Upper lobe of right lung (tissue), 1 donor: ENCODE measurements around the gene UBE2QL1. TPM values are rescaled to one million over a fixed set of nuclear protein-coding genes. Genes with fewer than 3 reads are reported as not detected.

Experiments used
- ATAC-seq: fragments of 200-7000 bp; cut with Tn5 transposase; one replicate; pipeline ENCODE4 v1.9.1; 2020; ENCODE audit warnings: mild to moderate bottlenecking, moderate library complexity
- DNase-seq: peaks from one replicate; pipeline ENCODE4 v3.0.0-alpha.2; 2020
- H3K27ac ChIP-seq: fragments of 200-600 bp; one replicate; pipeline ENCODE4 v1.8.0; 2022
- H3K27me3 ChIP-seq: fragments of 200-600 bp; one replicate; pipeline ENCODE4 v1.8.0; 2022; ENCODE audit warnings: mild to moderate bottlenecking
- H3K36me3 ChIP-seq: fragments of 200-600 bp; one replicate; pipeline ENCODE4 v1.8.0; 2022
- H3K4me1 ChIP-seq: fragments of 200-600 bp; one replicate; pipeline ENCODE4 v1.8.0; 2022
- H3K4me3 ChIP-seq: fragments of 200-600 bp; one replicate; pipeline ENCODE4 v1.8.0; 2022; ENCODE audit warnings: mild to moderate bottlenecking
- H3K9me3 ChIP-seq: fragments of 200-600 bp; one replicate; pipeline ENCODE4 v1.8.0; 2022
- CTCF ChIP-seq: fragments of 200-600 bp; IDR thresholded peaks from one replicate; pipeline ENCODE4 v1.8.0; 2022; ENCODE audit warnings: antibody characterized with exemption
- intact Hi-C: fragments of 100-400 bp; cut with DNase I; formaldehyde crosslinking; loops from one replicate; pipeline ENCODE4 v1.11.0; 2022
- total RNA-seq: library from RNA; stranded (reverse); fragmentation: NEBNext Ultra II Directional; extraction: Animal tissue kit (Norgen Biotek cat#: 25700); gene quantifications from one replicate; pipeline ENCODE4 v1.2.1, GENCODE V29; 2021
- donor health status: DM: no; HTN: yes; CAD: no; lungs with severe emphysema.

Gene UBE2QL1
- total RNA-seq, 1 donor from 2014 or later, result not detected

GRCh38 chr5:6540111-6540827 lies 91.6 kb downstream of the UBE2QL1 start:
- Histone ChIP-seq H3K27ac (no peak overlapping the region), H3K4me1 (no peaks in the 10 kb centered on the region), H3K36me3 (no peaks in the 10 kb centered on the region), H3K4me3 (no peak overlapping the region), H3K27me3 (no peaks in the 10 kb centered on the region), H3K9me3 (no peaks in the 10 kb centered on the region)
- intact Hi-C loops, result no loop called here
- no peak for TF ChIP-seq CTCF
- DNase-seq, result no peak
- ATAC-seq, result no peak

- Histone ChIP-seq H3K4me3 (no peak overlapping the region), H3K9me3 (no peaks in the 10 kb centered on the region), H3K27ac (no peak overlapping the region), H3K4me1 (no peaks in the 10 kb centered on the region), H3K27me3 (no peaks in the 10 kb centered on the region), H3K36me3 (no peaks in the 10 kb centered on the region)
- ATAC-seq, result no peak
- intact Hi-C loops, result no loop called here
- no peak for DNase-seq
- no peak for TF ChIP-seq CTCF
Observed at GRCh38 chr5:6541256-6542013, 92.8 kb downstream of the UBE2QL1 start.

- ATAC-seq, result no peak
- Histone ChIP-seq H3K36me3 (no peaks in the 10 kb centered on the region), H3K4me3 (no peak overlapping the region), H3K4me1 (no peaks in the 10 kb centered on the region), H3K27ac (no peak overlapping the region), H3K9me3 (no peaks in the 10 kb centered on the region), H3K27me3 (no peaks in the 10 kb centered on the region)
- DNase-seq, result no peak
- TF ChIP-seq CTCF, result no peak
- intact Hi-C loops, result no loop called here
Observed at GRCh38 chr5:6542421-6543345, 94.0 kb downstream of the UBE2QL1 start.

GRCh38 chr5:6543346-6543730 lies 94.7 kb downstream of the UBE2QL1 start:
- no peak for TF ChIP-seq CTCF

GRCh38 chr5:6543830-6544560 lies 95.3 kb downstream of the UBE2QL1 start:
- intact Hi-C loops, result no loop called here
- ATAC-seq, result no peak
- no peaks in the 10 kb centered on the region for H3K9me3 ChIP-seq
- H3K27ac ChIP-seq, result no peak overlapping the region
- no peak overlapping the region for H3K4me3 ChIP-seq
- no peaks in the 10 kb centered on the region for H3K27me3 ChIP-seq
- no peaks in the 10 kb centered on the region for H3K36me3 ChIP-seq
- no peaks in the 10 kb centered on the region for H3K4me1 ChIP-seq
- no peak for TF ChIP-seq CTCF
- no peak for DNase-seq

More at GRCh38 chr5:6543346-6543730, 94.7 kb downstream of the UBE2QL1 start:
- H3K36me3 ChIP-seq, result no peaks in the 10 kb centered on the region
- no peak overlapping the region for H3K4me3 ChIP-seq
- no peak for ATAC-seq
- no peak for DNase-seq
- no peaks in the 10 kb centered on the region for H3K4me1 ChIP-seq
- H3K27ac ChIP-seq, result no peak overlapping the region
- intact Hi-C loops, result no loop called here
- H3K27me3 ChIP-seq, result no peaks in the 10 kb centered on the region
- no peaks in the 10 kb centered on the region for H3K9me3 ChIP-seq
